Aorta (tissue), 5 donors: ENCODE measurements around the gene CACHD1. TPM values are rescaled to one million over a fixed set of nuclear protein-coding genes. Genes with fewer than 3 reads are reported as not detected.

Experiments used
- ATAC-seq: fragments of 200-7000 bp; cut with Tn5 transposase; one replicate; pipeline ENCODE4 v1.9.1; 2022; ENCODE audit warnings: moderate library complexity; ENCODE audit not compliant: low FRiP score
- DNase-seq, 2 donors: peaks; one replicate each; pipeline ENCODE4 v3.0.0-alpha.2; 2020
- H3K27ac ChIP-seq, 2 donors: one replicate each; pipeline ENCODE4 v1.5.1; 2013; ENCODE audit warnings: low read length in 2 of 2, mild to moderate bottlenecking in 2 of 2, moderate library complexity in 2 of 2, control low read depth in 1 of 2, inconsistent platforms in 1 of 2, low read depth in 1 of 2
- H3K27me3 ChIP-seq, 2 donors: one replicate each; pipeline ENCODE4 v1.6.1; 2013; ENCODE audit warnings: control low read depth in 1 of 2, low read length in 1 of 2, mild to moderate bottlenecking in 1 of 2, moderate library complexity in 1 of 2; ENCODE audit not compliant: insufficient read depth in 2 of 2, control insufficient read depth in 1 of 2
- H3K36me3 ChIP-seq, 2 donors: one replicate each; pipeline ENCODE4 v1.6.1; 2013; ENCODE audit warnings: control low read depth in 1 of 2, low read length in 1 of 2, mild to moderate bottlenecking in 1 of 2; ENCODE audit not compliant: insufficient read depth in 2 of 2, control insufficient read depth in 1 of 2
- H3K4me1 ChIP-seq, 2 donors: one replicate each; pipeline ENCODE4 v1.6.1; 2013; ENCODE audit warnings: low read length in 2 of 2, control low read depth in 1 of 2, mild to moderate bottlenecking in 1 of 2, moderate library complexity in 1 of 2; ENCODE audit not compliant: insufficient read depth in 2 of 2, control insufficient read depth in 1 of 2
- H3K4me3 ChIP-seq, 2 donors: one replicate each; pipeline ENCODE4 v1.5.1; 2013; ENCODE audit warnings: low read length in 2 of 2, control low read depth in 1 of 2, mild to moderate bottlenecking in 1 of 2
- H3K9me3 ChIP-seq: one replicate; pipeline ENCODE4 v1.6.1; 2013; ENCODE audit warnings: mild to moderate bottlenecking, low read length; ENCODE audit not compliant: control insufficient read depth
- WGBS, 2 donors: extraction: QIAGEN DNeasy Blood & Tissue Kit; methylation state at CpG; one replicate each; pipeline ENCODE4 v1.1.7; 2013; 5-methylcytosine and 5-hydroxymethylcytosine counted together
- intact Hi-C, 2 donors: fragments of 100-400 bp; cut with DNase I; formaldehyde crosslinking; loops; one replicate each; pipeline versions ENCODE4 v1.14.2 to v1.15.0; 2022
- polyA plus RNA-seq, 2 donors: library from polyadenylated mRNA; stranded (reverse); fragments of 200-250 nt; gene quantifications; one replicate each; pipeline ENCODE4 v1.2.3, GENCODE V29; 2013
- total RNA-seq, 2 donors: library from RNA; stranded (reverse); fragmentation: NEBNext Ultra II Directional; extraction: Animal tissue kit (Norgen Biotek cat#: 25700); gene quantifications; one replicate each; pipeline ENCODE4 v1.2.1, GENCODE V29; 2021
- donor health status: healthy with polysubstance abuse.
- donor health status: Bipolar disorder and iron deficiency.
- donor health status: DM: no; HTN: no; CAD: no.
- donor health status: DM: no; HTN: no; CAD: no.
- donor health status: DM: yes; HTN: yes; CAD: no.

The CACHD1 gene
- total and polyA plus RNA-seq, 4 donors = 1.4 to 26.5 (median 5.0) TPM

GRCh38 chr1:64486193-64486592 is 16.3 kb downstream of the CACHD1 start:
- 83 to 88% methylated on average over 7 of the region's 7 CpGs for WGBS, 2 donors
- H3K27me3 ChIP-seq = no peaks in the 10 kb centered on the region
- intact Hi-C loops = no loop called here
- no peak overlapping the region for H3K4me3 ChIP-seq
- H3K9me3 ChIP-seq = no peaks in the 10 kb centered on the region
- no peak for DNase-seq
- no peak overlapping the region for H3K27ac ChIP-seq
- no peak for ATAC-seq
- H3K36me3 ChIP-seq = no peaks in the 10 kb centered on the region
- no peaks in the 10 kb centered on the region for H3K4me1 ChIP-seq

- intact Hi-C loops = no loop called here
- Histone ChIP-seq H3K36me3 (no peaks in the 10 kb centered on the region), H3K27ac (no peak overlapping the region), H3K9me3 (no peaks in the 10 kb centered on the region), H3K4me1 (no peaks in the 10 kb centered on the region), H3K4me3 (no peak overlapping the region), H3K27me3 (no peaks in the 10 kb centered on the region)
- DNase-seq (no peak), ATAC-seq (no peak)
- 96 to 100% methylated on average over 1 of the region's 1 CpG for WGBS, 2 donors
Measured at GRCh38 chr1:64487061-64487460, 17.1 kb downstream of the CACHD1 start.

- H3K4me1 ChIP-seq = no peaks in the 10 kb centered on the region
- H3K27me3 ChIP-seq = no peaks in the 10 kb centered on the region
- DNase-seq (no peak), ATAC-seq (no peak)
- intact Hi-C loops = no loop called here
- H3K36me3 ChIP-seq = no peaks in the 10 kb centered on the region
- no peak overlapping the region for H3K27ac ChIP-seq
- 73% methylated on average over 2 of the region's 2 CpGs for WGBS, 2 donors
- H3K4me3 ChIP-seq = no peak overlapping the region
- H3K9me3 ChIP-seq = no peaks in the 10 kb centered on the region
Measured at GRCh38 chr1:64488862-64489261, 18.9 kb downstream of the CACHD1 start.

GRCh38 chr1:64489707-64490106 is 19.8 kb downstream of the CACHD1 start:
- intact Hi-C loops = no loop called here

GRCh38 chr1:64490213-64490818 is 20.4 kb downstream of the CACHD1 start:
- no peaks in the 10 kb centered on the region for H3K27me3 ChIP-seq
- H3K4me3 ChIP-seq = no peak overlapping the region
- no peak for ATAC-seq
- H3K4me1 ChIP-seq = no peaks in the 10 kb centered on the region
- H3K36me3 ChIP-seq = no peaks in the 10 kb centered on the region
- H3K9me3 ChIP-seq = no peaks in the 10 kb centered on the region
- H3K27ac ChIP-seq = no peak overlapping the region
- intact Hi-C loops = no loop called here
- 85 to 87% methylated on average over 3 of the region's 3 CpGs for WGBS, 2 donors
- DNase-seq = no peak

More at GRCh38 chr1:64489707-64490106, 19.8 kb downstream of the CACHD1 start:
- H3K4me3 ChIP-seq = no peak overlapping the region
- DNase-seq (no peak), ATAC-seq (no peak)
- H3K27ac ChIP-seq = no peak overlapping the region
- no peaks in the 10 kb centered on the region for H3K9me3 ChIP-seq
- H3K27me3 ChIP-seq = no peaks in the 10 kb centered on the region
- no peaks in the 10 kb centered on the region for H3K36me3 ChIP-seq
- H3K4me1 ChIP-seq = no peaks in the 10 kb centered on the region

GRCh38 chr1:64492424-64492823 is 22.5 kb downstream of the CACHD1 start:
- WGBS, 2 donors = 97 to 98% methylated on average over 8 of the region's 8 CpGs
- no peak overlapping the region for H3K4me3 ChIP-seq
- H3K36me3 ChIP-seq = no peaks in the 10 kb centered on the region

GRCh38 chr1:64493831-64494230 is 23.9 kb downstream of the CACHD1 start:
- Histone ChIP-seq H3K4me3 (no peak overlapping the region), H3K4me1 (peaks cover 0 to 4% of the 10 kb centered on the region in 2 donors), H3K9me3 (no peaks in the 10 kb centered on the region), H3K27me3 (no peaks in the 10 kb centered on the region), H3K27ac (no peak overlapping the region), H3K36me3 (no peaks in the 10 kb centered on the region)
- intact Hi-C loops = no loop called here
- DNase-seq = no peak
- ATAC-seq = no peak
- WGBS, 2 donors = 93 to 94% methylated on average over 6 of the region's 6 CpGs

More at GRCh38 chr1:64492424-64492823, 22.5 kb downstream of the CACHD1 start:
- ATAC-seq (no peak), DNase-seq (no peak)
- no peaks in the 10 kb centered on the region for H3K9me3 ChIP-seq
- no peak overlapping the region for H3K27ac ChIP-seq
- intact Hi-C loops = no loop called here
- H3K4me1 ChIP-seq = peaks cover 0 to 4% of the 10 kb centered on the region in 2 donors
- H3K27me3 ChIP-seq = no peaks in the 10 kb centered on the region

- H3K27me3 ChIP-seq = no peaks in the 10 kb centered on the region
- no peak for ATAC-seq
- intact Hi-C loops = no loop called here
- no peak overlapping the region for H3K27ac ChIP-seq
- 47 to 58% methylated on average over 2 of the region's 2 CpGs for WGBS, 2 donors
- H3K9me3 ChIP-seq = no peaks in the 10 kb centered on the region
- DNase-seq = no peak
- H3K4me1 ChIP-seq = peaks cover 0 to 4% of the 10 kb centered on the region in 2 donors
- no peak overlapping the region for H3K4me3 ChIP-seq
- H3K36me3 ChIP-seq = no peaks in the 10 kb centered on the region
Measured at GRCh38 chr1:64494659-64495058, 24.7 kb downstream of the CACHD1 start.

GRCh38 chr1:64495878-64496277 is 25.9 kb downstream of the CACHD1 start:
- Histone ChIP-seq H3K27me3 (no peaks in the 10 kb centered on the region), H3K27ac (no peak overlapping the region), H3K4me1 (peaks cover 0 to 4% of the 10 kb centered on the region in 2 donors), H3K9me3 (no peaks in the 10 kb centered on the region), H3K4me3 (no peak overlapping the region), H3K36me3 (no peaks in the 10 kb centered on the region)
- DNase-seq (no peak), ATAC-seq (no peak)
- intact Hi-C loops = no loop called here
- 73 to 76% methylated on average over 1 of the region's 1 CpG for WGBS, 2 donors
